Activated T-cell treated with anti-CD3 and anti-CD28 coated beads for 48 hours (primary cell): ENCODE results near the gene SELENOH.

Experiments used
- DNase-seq: peaks from one replicate; pipeline ENCODE4 v3.0.0-alpha.2; 2020; ENCODE audit warnings: low read depth

Gene SELENOH

GRCh38 chr11:57746920-57747319 is 5.6 kb downstream of the SELENOH start:
- no peak for DNase-seq

- DNase-seq = no peak
Observed at GRCh38 chr11:57751176-57751575, 9.9 kb downstream of the SELENOH start.

- DNase-seq = no peak
Observed at GRCh38 chr11:57751676-57752253, 10.5 kb downstream of the SELENOH start, which contains the start of gene BTBD18. Gene BTBD18, minus strand, starts transcription at chr11:57751819. Its CDS starts 631 bp downstream, at chr11:57751188.

- no peak for DNase-seq
Observed at GRCh38 chr11:57752954-57753353, 11.7 kb downstream of the SELENOH start.

- no peak for DNase-seq
Observed at GRCh38 chr11:57758174-57758573, 16.9 kb downstream of the SELENOH start.

- DNase-seq = no peak
Observed at GRCh38 chr11:57761301-57762234, 20.3 kb downstream of the SELENOH start, which contains the start of gene CTNND1. Gene CTNND1, plus strand, starts transcription at chr11:57761802. Its CDS starts 29,677 bp downstream, at chr11:57791479.

- DNase-seq = no peak
Observed at GRCh38 chr11:57762235-57762861, 21.1 kb downstream of the SELENOH start.

- DNase-seq = no peak
Observed at GRCh38 chr11:57763568-57763967, 22.3 kb downstream of the SELENOH start.

- DNase-seq = no peak
Observed at GRCh38 chr11:57764021-57764420, 22.7 kb downstream of the SELENOH start.

GRCh38 chr11:57764566-57764965 is 23.3 kb downstream of the SELENOH start:
- DNase-seq = no peak

GRCh38 chr11:57764972-57765371 is 23.7 kb downstream of the SELENOH start:
- no peak for DNase-seq

GRCh38 chr11:57770793-57771192 is 29.5 kb downstream of the SELENOH start:
- DNase-seq = no peak

GRCh38 chr11:57771365-57771764 is 30.1 kb downstream of the SELENOH start:
- DNase-seq = no peak

- no peak for DNase-seq
Observed at GRCh38 chr11:57772562-57772961, 31.3 kb downstream of the SELENOH start.

GRCh38 chr11:57773026-57773598 is 31.8 kb downstream of the SELENOH start:
- no peak for DNase-seq

GRCh38 chr11:57775491-57775890 is 34.2 kb downstream of the SELENOH start:
- no peak for DNase-seq

GRCh38 chr11:57776031-57776521 is 34.8 kb downstream of the SELENOH start:
- DNase-seq = no peak

- no peak for DNase-seq
Observed at GRCh38 chr11:57776577-57777210, 35.4 kb downstream of the SELENOH start.

- no peak for DNase-seq
Observed at GRCh38 chr11:57777969-57778317, 36.7 kb downstream of the SELENOH start.

- DNase-seq = no peak
Observed at GRCh38 chr11:57778318-57779037, 37.2 kb downstream of the SELENOH start.

- no peak for DNase-seq
Observed at GRCh38 chr11:57779276-57779675, 38.0 kb downstream of the SELENOH start.
